Fibroblast of lung (primary cell): ENCODE measurements around the gene OR51E2. TPM values are rescaled to one million over a fixed set of nuclear protein-coding genes. Genes with fewer than 3 reads are reported as not detected.

Experiments used
- DNase-seq, 2 donors: peaks; one replicate each; pipeline versions ENCODE4 v3.0.0 to v3.0.0-alpha.2; 2010; ENCODE audit warnings: low read depth in 2 of 2
- H2AFZ ChIP-seq: 2 replicates; pipeline ENCODE4 v1.5.1; 2012; ENCODE audit warnings: low read length, control low read depth, inconsistent platforms
- H3K27ac ChIP-seq: 2 replicates; pipeline ENCODE4 v1.5.1; 2011; ENCODE audit warnings: low read length, control low read depth; ENCODE audit not compliant: insufficient read depth
- H3K27me3 ChIP-seq: 2 replicates; pipeline ENCODE4 v1.5.1; 2011; ENCODE audit warnings: mild to moderate bottlenecking, low read length; ENCODE audit not compliant: control insufficient read depth, insufficient read depth
- H3K36me3 ChIP-seq: 2 replicates; pipeline ENCODE4 v1.5.1; 2011; ENCODE audit warnings: low read length; ENCODE audit not compliant: control insufficient read depth, insufficient read depth
- H3K4me1 ChIP-seq: 2 replicates; pipeline ENCODE4 v1.5.1; 2011; ENCODE audit warnings: low read length; ENCODE audit not compliant: control insufficient read depth, insufficient read depth; ENCODE audit errors: extremely low read depth
- H3K4me2 ChIP-seq: 2 replicates; pipeline ENCODE4 v1.5.1; 2011; ENCODE audit warnings: low read length, control low read depth; ENCODE audit not compliant: insufficient read depth; ENCODE audit errors: extremely low read depth
- H3K4me3 ChIP-seq, 4 experiments: fragments of 200-600 bp in 1 of 4; sonication (generic) in 1 of 4; replicated peaks in 1 of 4; 2 replicates each; pipeline ENCODE4 v1.5.1; 2011 to 2016; ENCODE audit warnings: low read length in 4 of 4, low read depth in 3 of 4, mild to moderate bottlenecking in 3 of 4, control low read depth in 2 of 4, inconsistent platforms in 1 of 4, mixed read lengths in 1 of 4; ENCODE audit not compliant: insufficient read depth in 1 of 4; ENCODE audit errors: control extremely low read depth in 1 of 4
- H3K79me2 ChIP-seq: 2 replicates; pipeline ENCODE4 v1.5.1; 2012; ENCODE audit warnings: mild to moderate bottlenecking, low read length, inconsistent platforms; ENCODE audit not compliant: control insufficient read depth, insufficient read depth
- H3K9ac ChIP-seq: 2 replicates; pipeline ENCODE4 v1.5.1; 2011; ENCODE audit warnings: mild to moderate bottlenecking, low read length, control low read depth; ENCODE audit not compliant: insufficient read depth
- H3K9me3 ChIP-seq: 2 replicates; pipeline ENCODE4 v1.5.1; 2012; ENCODE audit warnings: low read depth, low read length; ENCODE audit not compliant: control insufficient read depth, insufficient read depth
- H4K20me1 ChIP-seq: 2 replicates; pipeline ENCODE4 v1.5.1; 2011; ENCODE audit warnings: low read length; ENCODE audit not compliant: control insufficient read depth, insufficient read depth; ENCODE audit errors: extremely low read depth
- EZH2 ChIP-seq: IDR thresholded peaks from 2 replicates; pipeline ENCODE4 v1.5.1; 2012; ENCODE audit warnings: low read length, control low read depth, mild to moderate bottlenecking; ENCODE audit errors: missing control alignments
- polyA plus RNA-seq, 2 donors: library from polyadenylated mRNA; depleted of rRNA in 1 of 2; stranded (reverse) in 1 of 2; unstranded in 1 of 2; fragments of >200 nt; gene quantifications; 2 replicates each; pipeline ENCODE4 v1.2.1, GENCODE V29; 2011 to 2012; ENCODE audit warnings: missing spikeins in 1 of 2
- total RNA-seq: library from RNA; depleted of rRNA; stranded (reverse); fragments of >200 nt; gene quantifications from 2 replicates; pipeline ENCODE4 v1.2.1, GENCODE V29; 2014
- TF ChIP-seq, protein P1 (sequence below), 2 donors: IDR thresholded peaks in 1 of 2; conservative IDR thresholded peaks in 1 of 2; 1 replicate in 1 of 2; 2 replicates in 1 of 2; pipeline ENCODE4 v1.5.1; 2011 to 2012; ENCODE audit warnings: low read length in 2 of 2, control low read depth in 1 of 2, inconsistent platforms in 1 of 2, low read depth in 1 of 2, mild to moderate bottlenecking in 1 of 2

Gene OR51E2
- total and polyA plus RNA-seq, 2 donors (not counting 1 experiment from before 2014, with no cell fraction given) = 0.02 TPM; not detected in 1

DNA sequence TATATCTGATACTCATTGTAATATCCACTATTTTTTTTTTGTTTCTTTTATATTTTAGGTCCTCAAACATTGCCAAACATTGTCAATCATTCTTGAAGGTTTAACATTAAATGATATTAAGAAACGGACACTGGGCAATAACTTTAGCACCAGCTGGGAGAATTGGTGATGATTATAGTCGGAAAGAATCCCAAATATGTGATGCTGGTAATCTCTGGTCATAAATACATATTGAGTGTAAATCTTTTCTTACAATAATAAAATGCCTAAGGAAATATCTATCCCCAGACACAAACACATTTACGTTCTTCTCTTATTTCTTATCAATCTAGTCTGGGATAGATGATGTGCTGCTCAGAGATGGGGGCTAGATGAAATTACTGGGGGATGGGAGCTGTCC lies 25.2 kb downstream of the OR51E2 start:
- Histone ChIP-seq H3K27ac (no peak overlapping the region), H3K79me2 (no peaks in the 10 kb centered on the region), H3K4me1 (peaks cover 3% of the 10 kb centered on the region), H3K36me3 (no peaks in the 10 kb centered on the region), H3K9ac (no peak overlapping the region), H2AFZ (no peak overlapping the region), H3K9me3 (no peaks in the 10 kb centered on the region), H4K20me1 (no peaks in the 10 kb centered on the region), H3K4me3 (no peak overlapping the region), H3K27me3 (no peaks in the 10 kb centered on the region), H3K4me2 (no peak overlapping the region)
- TF ChIP-seq, protein P1, sequence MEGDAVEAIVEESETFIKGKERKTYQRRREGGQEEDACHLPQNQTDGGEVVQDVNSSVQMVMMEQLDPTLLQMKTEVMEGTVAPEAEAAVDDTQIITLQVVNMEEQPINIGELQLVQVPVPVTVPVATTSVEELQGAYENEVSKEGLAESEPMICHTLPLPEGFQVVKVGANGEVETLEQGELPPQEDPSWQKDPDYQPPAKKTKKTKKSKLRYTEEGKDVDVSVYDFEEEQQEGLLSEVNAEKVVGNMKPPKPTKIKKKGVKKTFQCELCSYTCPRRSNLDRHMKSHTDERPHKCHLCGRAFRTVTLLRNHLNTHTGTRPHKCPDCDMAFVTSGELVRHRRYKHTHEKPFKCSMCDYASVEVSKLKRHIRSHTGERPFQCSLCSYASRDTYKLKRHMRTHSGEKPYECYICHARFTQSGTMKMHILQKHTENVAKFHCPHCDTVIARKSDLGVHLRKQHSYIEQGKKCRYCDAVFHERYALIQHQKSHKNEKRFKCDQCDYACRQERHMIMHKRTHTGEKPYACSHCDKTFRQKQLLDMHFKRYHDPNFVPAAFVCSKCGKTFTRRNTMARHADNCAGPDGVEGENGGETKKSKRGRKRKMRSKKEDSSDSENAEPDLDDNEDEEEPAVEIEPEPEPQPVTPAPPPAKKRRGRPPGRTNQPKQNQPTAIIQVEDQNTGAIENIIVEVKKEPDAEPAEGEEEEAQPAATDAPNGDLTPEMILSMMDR (conservative IDR thresholded peaks at IDR 0.05 in 1 of 2, IDR thresholded peaks at IDR 0.05 in 1 of 2; ENCODE audit: low read depth in 1 of 2, low read length in 2 of 2) = no peak
- no peak for TF ChIP-seq EZH2
- DNase-seq = peak in 1 of 2 donors; percentile 23

GRCh38 chr11:4671741-4672140 lies 25.9 kb downstream of the OR51E2 start:
- H3K9me3 ChIP-seq = no peaks in the 10 kb centered on the region
- H2AFZ ChIP-seq = no peak overlapping the region
- H3K4me3 ChIP-seq = no peak overlapping the region
- no peaks in the 10 kb centered on the region for H3K27me3 ChIP-seq
- DNase-seq = no peak
- TF ChIP-seq EZH2 = no peak
- TF ChIP-seq, protein P1 (conservative IDR thresholded peaks at IDR 0.05 in 1 of 2, IDR thresholded peaks at IDR 0.05 in 1 of 2; ENCODE audit: low read depth in 1 of 2, low read length in 2 of 2) = no peak
- H3K4me1 ChIP-seq = peaks cover 3% of the 10 kb centered on the region
- no peaks in the 10 kb centered on the region for H3K36me3 ChIP-seq
- no peaks in the 10 kb centered on the region for H4K20me1 ChIP-seq
- no peak overlapping the region for H3K9ac ChIP-seq
- no peak overlapping the region for H3K4me2 ChIP-seq
- no peaks in the 10 kb centered on the region for H3K79me2 ChIP-seq
- no peak overlapping the region for H3K27ac ChIP-seq

GRCh38 chr11:4665424-4665823 lies 32.2 kb downstream of the OR51E2 start:
- H3K27ac ChIP-seq = no peak overlapping the region
- no peaks in the 10 kb centered on the region for H3K36me3 ChIP-seq
- peak in 1 of 2 donors; percentile 18 for DNase-seq
- no peaks in the 10 kb centered on the region for H3K27me3 ChIP-seq
- no peak overlapping the region for H3K9ac ChIP-seq
- no peak overlapping the region for H3K4me2 ChIP-seq
- TF ChIP-seq EZH2 = no peak
- no peak overlapping the region for H2AFZ ChIP-seq
- no peak overlapping the region for H3K4me3 ChIP-seq
- H4K20me1 ChIP-seq = no peaks in the 10 kb centered on the region
- no peaks in the 10 kb centered on the region for H3K9me3 ChIP-seq
- no peaks in the 10 kb centered on the region for H3K4me1 ChIP-seq
- H3K79me2 ChIP-seq = no peaks in the 10 kb centered on the region
